Neural progenitor cell (in vitro differentiated cells): ENCODE data around the gene FOXK2. TPM values are rescaled to one million over a fixed set of nuclear protein-coding genes. Genes with fewer than 3 reads are reported as not detected.

Experiments
- DNase-seq: peaks from one replicate; pipeline ENCODE4 v3.0.0-alpha.2; 2016; ENCODE audit warnings: low spot score
- H2AFZ ChIP-seq: fragments of 200-600 bp; sonication (generic); replicated peaks from 2 replicates; pipeline ENCODE4 v1.6.1; 2016; ENCODE audit warnings: antibody characterized with exemption
- H3F3A ChIP-seq: fragments of 200-600 bp; sonication (generic); 2 replicates; pipeline ENCODE4 v1.6.1; 2016; ENCODE audit warnings: antibody characterized with exemption, low read depth
- H3K27ac ChIP-seq: fragments of 200-600 bp; sonication (generic); 2 replicates; pipeline ENCODE4 v1.5.1; 2016; ENCODE audit warnings: mild to moderate bottlenecking
- H3K27me3 ChIP-seq: fragments of 200-600 bp; sonication (generic); 2 replicates; pipeline ENCODE4 v1.6.1; 2016; ENCODE audit warnings: mild to moderate bottlenecking, moderate library complexity
- H3K36me3 ChIP-seq: fragments of 200-600 bp; sonication (generic); 2 replicates; pipeline ENCODE4 v1.5.1; 2016
- H3K4me1 ChIP-seq: fragments of 200-600 bp; sonication (generic); 2 replicates; pipeline ENCODE4 v1.6.1; 2016; ENCODE audit warnings: mixed run types
- H3K4me2 ChIP-seq: fragments of 200-600 bp; sonication (generic); 2 replicates; pipeline ENCODE4 v1.6.1; 2016
- H3K4me3 ChIP-seq: fragments of 200-600 bp; sonication (generic); 2 replicates; pipeline ENCODE4 v1.5.1; 2016
- H3K79me2 ChIP-seq: fragments of 200-600 bp; sonication (generic); 2 replicates; pipeline ENCODE4 v1.6.1; 2016; ENCODE audit warnings: low read depth
- H3K9ac ChIP-seq: fragments of 200-600 bp; sonication (generic); 2 replicates; pipeline ENCODE4 v1.6.1; 2016
- H3K9me3 ChIP-seq: fragments of 200-600 bp; sonication (generic); 2 replicates; pipeline ENCODE4 v1.5.1; 2016; ENCODE audit warnings: low read depth
- H4K20me1 ChIP-seq: fragments of 200-600 bp; sonication (generic); 2 replicates; pipeline ENCODE4 v1.6.1; 2016; ENCODE audit warnings: low read depth
- H3K27ac Mint-ChIP-seq: 3 replicates; pipeline ENCODE4 v1.8.0; 2021; ENCODE audit warnings: mixed read lengths
- H3K27me3 Mint-ChIP-seq: 2 replicates; pipeline ENCODE4 v1.8.0; 2022; ENCODE audit warnings: low read depth, mild to moderate bottlenecking, inconsistent platforms, moderate library complexity, mixed read lengths; ENCODE audit not compliant: insufficient read depth
- H3K36me3 Mint-ChIP-seq: 3 replicates; pipeline ENCODE4 v1.8.0; 2021; ENCODE audit warnings: mixed read lengths
- H3K4me1 Mint-ChIP-seq: 3 replicates; pipeline ENCODE4 v1.8.0; 2021; ENCODE audit warnings: mixed read lengths
- H3K4me3 Mint-ChIP-seq: 3 replicates; pipeline ENCODE4 v1.8.0; 2021; ENCODE audit warnings: mild to moderate bottlenecking, moderate library complexity, mixed read lengths
- H3K9me3 Mint-ChIP-seq: 3 replicates; pipeline ENCODE4 v1.8.0; 2020; ENCODE audit warnings: mixed read lengths
- EZH2 ChIP-seq: fragments of 200-600 bp; sonication (generic); IDR thresholded peaks from 2 replicates; pipeline ENCODE4 v1.6.1; 2017; ENCODE audit warnings: antibody characterized with exemption, mild to moderate bottlenecking, moderate library complexity
- EZH2phosphoT487 ChIP-seq: fragments of 200-600 bp; sonication (generic); IDR thresholded peaks from 2 replicates; pipeline ENCODE4 v1.6.1; 2017; ENCODE audit warnings: antibody characterized with exemption
- total RNA-seq: library from RNA; depleted of rRNA; stranded (reverse); fragments of >200 nt; gene quantifications from 2 replicates; pipeline ENCODE4 v1.2.3, GENCODE V29; 2015; ENCODE audit warnings: low replicate concordance
- TF ChIP-seq, protein P1 (sequence below): fragments of 200-600 bp; sonication (generic); IDR thresholded peaks from 2 replicates; pipeline ENCODE4 v1.5.1; 2017; ENCODE audit warnings: antibody characterized with exemption, mild to moderate bottlenecking

Gene FOXK2
- total RNA-seq, 1 donor from 2014 or later = 28.1 TPM

DNA sequence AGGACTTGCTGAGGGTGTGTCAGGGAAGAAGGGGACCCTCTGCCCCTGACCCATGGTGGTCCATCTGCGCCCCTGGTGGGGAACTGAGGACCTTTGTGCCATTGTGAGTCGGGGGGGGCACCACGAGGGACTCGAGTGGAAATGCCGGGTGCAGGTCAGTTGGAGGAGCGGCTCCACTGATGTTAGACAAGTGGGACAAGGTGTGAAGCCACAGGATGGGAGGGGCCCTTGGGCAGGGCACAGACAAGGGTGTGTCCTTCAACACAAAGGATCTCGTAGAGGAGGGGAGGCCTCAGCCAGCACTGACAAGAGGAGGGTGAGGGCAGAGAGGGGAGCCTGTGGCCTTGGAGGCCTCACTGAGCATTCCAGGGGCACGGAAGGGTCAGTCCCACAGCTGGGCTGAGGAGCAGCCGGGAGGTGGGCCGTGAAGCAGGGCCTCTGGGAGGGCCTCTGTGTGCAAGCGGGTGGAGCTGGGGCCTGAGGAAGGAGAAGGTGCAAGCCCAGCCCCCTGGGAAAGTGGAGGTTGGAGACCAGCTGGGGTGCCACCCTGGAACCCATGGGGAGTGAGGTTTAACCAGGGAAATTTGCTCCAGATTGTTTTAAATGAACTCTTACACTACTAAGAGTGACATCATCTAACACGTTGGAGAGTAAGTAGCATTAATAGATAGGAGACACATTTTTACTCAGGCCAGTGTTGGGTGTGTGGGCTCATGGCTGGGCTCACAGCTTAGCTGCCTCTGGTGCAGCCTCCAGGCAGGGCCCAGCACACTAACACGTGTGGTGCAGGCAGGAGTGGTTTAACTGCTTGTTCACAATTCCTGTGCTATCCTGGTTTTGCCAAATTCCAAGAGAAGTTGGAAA is 33.1 kb upstream of the FOXK2 start:
- Mint-ChIP-seq H3K36me3 (peaks cover 40% of the 10 kb centered on the region), H3K4me1 (no peaks in the 10 kb centered on the region), H3K27ac (no peak overlapping the region), H3K9me3 (no peaks in the 10 kb centered on the region), H3K27me3 (peaks cover 1% of the 10 kb centered on the region), H3K4me3 (no peak overlapping the region)
- Histone ChIP-seq H3K4me2 (no peak overlapping the region), H3K27ac (no peak overlapping the region), H3K27me3 (no peaks in the 10 kb centered on the region), H3F3A (peaks cover 5% of the 10 kb centered on the region), H3K4me3 (no peak overlapping the region), H3K4me1 (no peaks in the 10 kb centered on the region), H2AFZ (no peak overlapping the region), H3K79me2 (no peaks in the 10 kb centered on the region), H4K20me1 (peaks cover 12% of the 10 kb centered on the region), H3K9ac (no peak overlapping the region), H3K36me3 (peaks cover 3% of the 10 kb centered on the region), H3K9me3 (no peaks in the 10 kb centered on the region)
- TF ChIP-seq EZH2phosphoT487 = no peak
- TF ChIP-seq EZH2 = no peak
- TF ChIP-seq, protein P1, sequence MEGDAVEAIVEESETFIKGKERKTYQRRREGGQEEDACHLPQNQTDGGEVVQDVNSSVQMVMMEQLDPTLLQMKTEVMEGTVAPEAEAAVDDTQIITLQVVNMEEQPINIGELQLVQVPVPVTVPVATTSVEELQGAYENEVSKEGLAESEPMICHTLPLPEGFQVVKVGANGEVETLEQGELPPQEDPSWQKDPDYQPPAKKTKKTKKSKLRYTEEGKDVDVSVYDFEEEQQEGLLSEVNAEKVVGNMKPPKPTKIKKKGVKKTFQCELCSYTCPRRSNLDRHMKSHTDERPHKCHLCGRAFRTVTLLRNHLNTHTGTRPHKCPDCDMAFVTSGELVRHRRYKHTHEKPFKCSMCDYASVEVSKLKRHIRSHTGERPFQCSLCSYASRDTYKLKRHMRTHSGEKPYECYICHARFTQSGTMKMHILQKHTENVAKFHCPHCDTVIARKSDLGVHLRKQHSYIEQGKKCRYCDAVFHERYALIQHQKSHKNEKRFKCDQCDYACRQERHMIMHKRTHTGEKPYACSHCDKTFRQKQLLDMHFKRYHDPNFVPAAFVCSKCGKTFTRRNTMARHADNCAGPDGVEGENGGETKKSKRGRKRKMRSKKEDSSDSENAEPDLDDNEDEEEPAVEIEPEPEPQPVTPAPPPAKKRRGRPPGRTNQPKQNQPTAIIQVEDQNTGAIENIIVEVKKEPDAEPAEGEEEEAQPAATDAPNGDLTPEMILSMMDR = no peak
- no peak for DNase-seq

GRCh38 chr17:82487910-82488309 is 31.6 kb upstream of the FOXK2 start:
- no peak overlapping the region for H3K27ac Mint-ChIP-seq
- H4K20me1 ChIP-seq = peaks cover 9% of the 10 kb centered on the region
- H3K4me3 Mint-ChIP-seq = no peak overlapping the region
- no peaks in the 10 kb centered on the region for H3K27me3 ChIP-seq
- no peaks in the 10 kb centered on the region for H3K9me3 ChIP-seq
- no peak overlapping the region for H3K9ac ChIP-seq
- H3K79me2 ChIP-seq = no peaks in the 10 kb centered on the region
- H3K27ac ChIP-seq = no peak overlapping the region
- no peaks in the 10 kb centered on the region for H3K4me1 Mint-ChIP-seq
- H3K36me3 ChIP-seq = no peaks in the 10 kb centered on the region
- no peak overlapping the region for H2AFZ ChIP-seq
- no peak for DNase-seq
- H3K4me3 ChIP-seq = no peak overlapping the region
- H3F3A ChIP-seq = peaks cover 5% of the 10 kb centered on the region
- no peaks in the 10 kb centered on the region for H3K4me1 ChIP-seq
- H3K27me3 Mint-ChIP-seq = peaks cover 3% of the 10 kb centered on the region
- TF ChIP-seq EZH2 (no peak), EZH2phosphoT487 (no peak)
- TF ChIP-seq, protein P1 = no peak
- H3K4me2 ChIP-seq = no peak overlapping the region
- H3K36me3 Mint-ChIP-seq = peaks cover 31% of the 10 kb centered on the region
- no peaks in the 10 kb centered on the region for H3K9me3 Mint-ChIP-seq

DNA sequence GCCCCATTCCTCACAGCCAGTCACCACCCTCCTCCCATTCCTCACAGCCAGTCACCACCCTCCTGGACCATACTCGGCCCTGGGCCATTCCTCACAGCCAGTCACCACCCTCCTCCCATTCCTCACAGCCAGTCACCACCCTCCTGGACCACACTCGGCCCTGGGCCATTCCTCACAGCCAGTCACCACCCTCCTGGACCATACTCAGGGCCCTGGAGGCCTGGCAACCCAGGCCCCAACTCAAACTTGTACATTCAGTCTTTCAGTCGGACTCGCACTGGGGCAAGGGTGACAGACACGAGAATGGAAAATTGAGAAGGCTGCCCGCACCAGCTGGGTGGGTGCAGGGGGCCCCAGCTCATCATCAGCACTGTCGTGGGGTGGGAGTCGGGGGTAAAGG is 30.4 kb upstream of the FOXK2 start:
- peaks cover 5% of the 10 kb centered on the region for H3K27me3 Mint-ChIP-seq
- peaks cover 9% of the 10 kb centered on the region for H4K20me1 ChIP-seq
- H3K4me1 Mint-ChIP-seq = peaks cover 5% of the 10 kb centered on the region
- H3K4me2 ChIP-seq = no peak overlapping the region
- H3K79me2 ChIP-seq = no peaks in the 10 kb centered on the region
- H3F3A ChIP-seq = peaks cover 5% of the 10 kb centered on the region
- H3K27ac Mint-ChIP-seq = no peak overlapping the region
- H3K27ac ChIP-seq = no peak overlapping the region
- H3K4me1 ChIP-seq = no peaks in the 10 kb centered on the region
- H3K27me3 ChIP-seq = no peaks in the 10 kb centered on the region
- no peak overlapping the region for H3K9ac ChIP-seq
- H3K4me3 ChIP-seq = no peak overlapping the region
- peaks cover 26% of the 10 kb centered on the region for H3K36me3 Mint-ChIP-seq
- TF ChIP-seq EZH2phosphoT487 (no peak), EZH2 (no peak)
- TF ChIP-seq, protein P1 = no peak
- no peak for DNase-seq
- H2AFZ ChIP-seq = no peak overlapping the region
- H3K36me3 ChIP-seq = no peaks in the 10 kb centered on the region
- no peaks in the 10 kb centered on the region for H3K9me3 ChIP-seq
- H3K9me3 Mint-ChIP-seq = no peaks in the 10 kb centered on the region
- H3K4me3 Mint-ChIP-seq = no peak overlapping the region
